Panc1 (cell line): ENCODE data around the gene ZNF594. TPM values are rescaled to one million over a fixed set of nuclear protein-coding genes. Genes with fewer than 3 reads are reported as not detected.

Experiments used
- ATAC-seq: fragments of 200-7000 bp; cut with Tn5 transposase; 2 replicates; pipeline ENCODE4 v1.9.1; 2020; ENCODE audit warnings: mild to moderate bottlenecking, moderate library complexity
- BruUV-seq: library from RNA; stranded (reverse); fragments of 400-500 nt; replicated peaks from 2 replicates; lab custom pipeline; 2021; lab: Mats Ljungman, UMichigan
- CTCF ChIA-PET: fragments of 300-600 bp; sonication (Branson Sonifier 250); formaldehyde crosslinking; loops from one replicate; lab custom pipeline; 2022; ENCODE audit warnings: antibody characterized with exemption; lab: Charles Lee
- POLR2A ChIA-PET: fragments of 300-600 bp; sonication (Branson Sonifier 250); formaldehyde crosslinking; loops from one replicate; lab custom pipeline; 2022; ENCODE audit warnings: antibody characterized with exemption; lab: Charles Lee
- DNase-seq: peaks from one replicate; pipeline ENCODE4 v3.0.0-alpha.2; 2010; ENCODE audit warnings: low read depth, low spot score
- H3K27ac ChIP-seq: 2 replicates; pipeline ENCODE4 v1.5.1; 2011; ENCODE audit warnings: mild to moderate bottlenecking, low read length, inconsistent platforms
- H3K27me3 ChIP-seq: fragments of 200-500 bp; sonication (Bioruptor generic); 2 replicates; pipeline ENCODE4 v1.6.0; 2014; ENCODE audit warnings: low read length, inconsistent platforms; ENCODE audit not compliant: control insufficient read depth, insufficient read depth
- H3K36me3 ChIP-seq: fragments of 200-500 bp; sonication (Bioruptor generic); 2 replicates; pipeline ENCODE4 v1.5.1; 2014; ENCODE audit warnings: inconsistent platforms, mild to moderate bottlenecking, low read length, moderate library complexity; ENCODE audit not compliant: control insufficient read depth, insufficient read depth
- H3K4me1 ChIP-seq: 2 replicates; pipeline ENCODE4 v1.5.1; 2011; ENCODE audit warnings: inconsistent platforms, mild to moderate bottlenecking, low read length, moderate library complexity; ENCODE audit not compliant: control insufficient read depth, insufficient read depth
- H3K4me3 ChIP-seq, 2 experiments: 2 replicates each; pipeline ENCODE4 v1.5.1; 2011 to 2012; ENCODE audit warnings: low read depth in 2 of 2, low read length in 2 of 2, mild to moderate bottlenecking in 2 of 2, inconsistent platforms in 1 of 2, moderate library complexity in 1 of 2
- H3K9me3 ChIP-seq: fragments of 200-500 bp; sonication (Bioruptor generic); 2 replicates; pipeline ENCODE4 v1.5.1; 2014; ENCODE audit warnings: low read depth, mild to moderate bottlenecking, inconsistent platforms, low read length, moderate library complexity; ENCODE audit not compliant: control insufficient read depth, insufficient read depth
- POLR2AphosphoS5 ChIP-seq: IDR thresholded peaks from 2 replicates; pipeline ENCODE4 v1.6.1; 2012; ENCODE audit warnings: mild to moderate bottlenecking, low read depth, low read length, moderate library complexity
- SIN3A ChIP-seq: IDR thresholded peaks from 2 replicates; pipeline ENCODE4 v1.6.1; 2012; ENCODE audit warnings: low read depth, mild to moderate bottlenecking, low read length, moderate library complexity, borderline replicate concordance; ENCODE audit not compliant: insufficient read depth
- TCF7L2 ChIP-seq: IDR thresholded peaks from 2 replicates; pipeline ENCODE4 v1.6.1; 2011; ENCODE audit warnings: mild to moderate bottlenecking, low read depth, low read length, inconsistent platforms
- in situ Hi-C: cut with HindIII; loops from 2 replicates; pipeline ENCODE4 v1.10.0; 2016; ENCODE audit warnings: low sequenced_read_pairs, low pct_unique_long_range_greater_than_20kb
- intact Hi-C: fragments of 100-400 bp; cut with micrococcal nuclease; formaldehyde crosslinking; loops from one replicate; pipeline ENCODE4 v1.10.0; 2022; ENCODE audit not compliant: unreplicated experiment
- total RNA-seq: library from RNA; stranded (reverse); gene quantifications from one replicate; pipeline ENCODE4 v1.2.1, GENCODE V29; 2021; ENCODE audit not compliant: unreplicated experiment
- TF ChIP-seq, protein P1 (sequence below): fragments of 450-650 bp; IDR thresholded peaks from 2 replicates; pipeline ENCODE4 v1.5.1; 2017; ENCODE audit warnings: mild to moderate bottlenecking
- TF ChIP-seq, protein P2 (sequence below), 2 experiments: IDR thresholded peaks; 2 replicates each; pipeline ENCODE4 v1.6.1; 2011 to 2012; ENCODE audit warnings: low read depth in 2 of 2, control low read depth in 1 of 2, low read length in 1 of 2, mild to moderate bottlenecking in 1 of 2, moderate library complexity in 1 of 2; ENCODE audit not compliant: insufficient read depth in 1 of 2

Gene ZNF594
- total RNA-seq, 1 experiment from 2014 or later = 5.6 TPM

DNA sequence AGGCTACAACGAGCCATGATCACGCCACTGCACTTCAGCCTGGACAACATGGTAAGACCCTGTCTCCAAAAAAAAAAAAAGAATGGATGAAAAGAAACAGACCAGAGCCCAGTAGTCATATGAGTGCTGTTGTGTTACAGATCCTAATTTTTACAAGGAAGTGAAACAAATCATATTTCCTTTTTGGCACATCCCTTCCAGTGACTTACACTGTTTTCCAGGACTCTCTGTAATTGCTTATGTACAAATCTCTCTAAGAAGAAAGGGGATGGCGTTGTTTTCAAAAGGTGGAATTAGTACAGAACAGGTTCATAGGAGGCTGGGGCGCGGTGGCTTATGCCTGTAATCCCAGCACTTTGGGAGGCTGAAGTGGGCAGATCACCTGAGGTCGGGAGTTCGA is 19.8 kb upstream of the ZNF594 start:
- TF ChIP-seq, protein P1, sequence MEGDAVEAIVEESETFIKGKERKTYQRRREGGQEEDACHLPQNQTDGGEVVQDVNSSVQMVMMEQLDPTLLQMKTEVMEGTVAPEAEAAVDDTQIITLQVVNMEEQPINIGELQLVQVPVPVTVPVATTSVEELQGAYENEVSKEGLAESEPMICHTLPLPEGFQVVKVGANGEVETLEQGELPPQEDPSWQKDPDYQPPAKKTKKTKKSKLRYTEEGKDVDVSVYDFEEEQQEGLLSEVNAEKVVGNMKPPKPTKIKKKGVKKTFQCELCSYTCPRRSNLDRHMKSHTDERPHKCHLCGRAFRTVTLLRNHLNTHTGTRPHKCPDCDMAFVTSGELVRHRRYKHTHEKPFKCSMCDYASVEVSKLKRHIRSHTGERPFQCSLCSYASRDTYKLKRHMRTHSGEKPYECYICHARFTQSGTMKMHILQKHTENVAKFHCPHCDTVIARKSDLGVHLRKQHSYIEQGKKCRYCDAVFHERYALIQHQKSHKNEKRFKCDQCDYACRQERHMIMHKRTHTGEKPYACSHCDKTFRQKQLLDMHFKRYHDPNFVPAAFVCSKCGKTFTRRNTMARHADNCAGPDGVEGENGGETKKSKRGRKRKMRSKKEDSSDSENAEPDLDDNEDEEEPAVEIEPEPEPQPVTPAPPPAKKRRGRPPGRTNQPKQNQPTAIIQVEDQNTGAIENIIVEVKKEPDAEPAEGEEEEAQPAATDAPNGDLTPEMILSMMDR = no peak
- no TSS peak for BruUV-seq
- no peak overlapping the region for H3K27ac ChIP-seq
- no peak overlapping the region for H3K4me3 ChIP-seq
- intact Hi-C loops = no loop called here
- in situ Hi-C loops = no loop called here
- POLR2A ChIA-PET = no interaction called here
- CTCF ChIA-PET = no interaction called here
- no peaks in the 10 kb centered on the region for H3K36me3 ChIP-seq
- H3K27me3 ChIP-seq = no peaks in the 10 kb centered on the region
- H3K4me1 ChIP-seq = no peaks in the 10 kb centered on the region
- no peaks in the 10 kb centered on the region for H3K9me3 ChIP-seq
- ATAC-seq = no peak
- no peak for DNase-seq

DNA sequence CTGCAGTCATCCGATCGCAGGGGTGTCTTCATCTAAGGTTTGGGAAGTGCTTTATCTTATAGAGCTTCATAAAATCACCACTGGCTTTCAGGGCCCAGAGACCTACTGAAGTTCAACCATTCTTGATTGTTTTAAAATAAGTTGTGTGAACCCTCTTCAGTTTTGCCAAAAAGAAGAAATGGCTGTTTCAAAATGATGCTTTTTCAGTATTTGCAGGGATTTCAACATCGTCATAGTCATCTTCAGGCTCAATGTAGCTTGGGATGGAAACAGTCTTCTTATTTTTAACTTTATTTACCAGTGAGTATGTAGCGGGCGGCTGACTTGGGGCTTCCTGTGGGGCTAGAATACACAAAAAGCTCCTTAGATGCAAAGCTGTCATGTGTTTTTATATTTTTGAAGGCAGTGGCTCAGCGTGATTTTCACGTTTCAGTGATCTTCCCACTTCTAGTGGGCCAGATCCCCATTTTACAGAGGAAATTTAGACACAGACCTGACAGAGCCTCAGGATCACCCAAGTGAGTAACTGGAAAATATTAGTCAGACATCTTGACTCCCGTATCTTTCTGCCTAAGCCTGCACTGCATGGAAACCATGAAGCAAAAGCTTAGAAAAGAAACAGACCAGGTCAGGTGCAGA is 19.1 kb upstream of the ZNF594 start:
- TF ChIP-seq, protein P2, sequence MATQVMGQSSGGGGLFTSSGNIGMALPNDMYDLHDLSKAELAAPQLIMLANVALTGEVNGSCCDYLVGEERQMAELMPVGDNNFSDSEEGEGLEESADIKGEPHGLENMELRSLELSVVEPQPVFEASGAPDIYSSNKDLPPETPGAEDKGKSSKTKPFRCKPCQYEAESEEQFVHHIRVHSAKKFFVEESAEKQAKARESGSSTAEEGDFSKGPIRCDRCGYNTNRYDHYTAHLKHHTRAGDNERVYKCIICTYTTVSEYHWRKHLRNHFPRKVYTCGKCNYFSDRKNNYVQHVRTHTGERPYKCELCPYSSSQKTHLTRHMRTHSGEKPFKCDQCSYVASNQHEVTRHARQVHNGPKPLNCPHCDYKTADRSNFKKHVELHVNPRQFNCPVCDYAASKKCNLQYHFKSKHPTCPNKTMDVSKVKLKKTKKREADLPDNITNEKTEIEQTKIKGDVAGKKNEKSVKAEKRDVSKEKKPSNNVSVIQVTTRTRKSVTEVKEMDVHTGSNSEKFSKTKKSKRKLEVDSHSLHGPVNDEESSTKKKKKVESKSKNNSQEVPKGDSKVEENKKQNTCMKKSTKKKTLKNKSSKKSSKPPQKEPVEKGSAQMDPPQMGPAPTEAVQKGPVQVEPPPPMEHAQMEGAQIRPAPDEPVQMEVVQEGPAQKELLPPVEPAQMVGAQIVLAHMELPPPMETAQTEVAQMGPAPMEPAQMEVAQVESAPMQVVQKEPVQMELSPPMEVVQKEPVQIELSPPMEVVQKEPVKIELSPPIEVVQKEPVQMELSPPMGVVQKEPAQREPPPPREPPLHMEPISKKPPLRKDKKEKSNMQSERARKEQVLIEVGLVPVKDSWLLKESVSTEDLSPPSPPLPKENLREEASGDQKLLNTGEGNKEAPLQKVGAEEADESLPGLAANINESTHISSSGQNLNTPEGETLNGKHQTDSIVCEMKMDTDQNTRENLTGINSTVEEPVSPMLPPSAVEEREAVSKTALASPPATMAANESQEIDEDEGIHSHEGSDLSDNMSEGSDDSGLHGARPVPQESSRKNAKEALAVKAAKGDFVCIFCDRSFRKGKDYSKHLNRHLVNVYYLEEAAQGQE (IDR thresholded peaks at IDR 0.05; ENCODE audit: insufficient read depth in 1 of 2, low read depth in 2 of 2, low read length in 1 of 2) = no peak
- no peak for TF ChIP-seq POLR2AphosphoS5
- TF ChIP-seq, protein P1 = no peak
- no peak for TF ChIP-seq SIN3A
- TF ChIP-seq TCF7L2 = no peak
- Histone ChIP-seq H3K27ac (no peak overlapping the region), H3K9me3 (no peaks in the 10 kb centered on the region), H3K27me3 (no peaks in the 10 kb centered on the region), H3K4me1 (no peaks in the 10 kb centered on the region), H3K36me3 (no peaks in the 10 kb centered on the region), H3K4me3 (no peak overlapping the region)
- TSS peak; percentile 53 for BruUV-seq
- in situ Hi-C loops = no loop called here
- ATAC-seq (no peak), DNase-seq (no peak)
- intact Hi-C loops = no loop called here
- ChIA-PET CTCF (no interaction called here), POLR2A (no interaction called here)
